ENCODE results near the gene SLC12A4. TPM values are rescaled to one million over a fixed set of nuclear protein-coding genes. Genes with fewer than 3 reads are reported as not detected.

SLC12A4 gene
- polyA plus RNA-seq, 1 donor, result 45.9 TPM

DNA sequence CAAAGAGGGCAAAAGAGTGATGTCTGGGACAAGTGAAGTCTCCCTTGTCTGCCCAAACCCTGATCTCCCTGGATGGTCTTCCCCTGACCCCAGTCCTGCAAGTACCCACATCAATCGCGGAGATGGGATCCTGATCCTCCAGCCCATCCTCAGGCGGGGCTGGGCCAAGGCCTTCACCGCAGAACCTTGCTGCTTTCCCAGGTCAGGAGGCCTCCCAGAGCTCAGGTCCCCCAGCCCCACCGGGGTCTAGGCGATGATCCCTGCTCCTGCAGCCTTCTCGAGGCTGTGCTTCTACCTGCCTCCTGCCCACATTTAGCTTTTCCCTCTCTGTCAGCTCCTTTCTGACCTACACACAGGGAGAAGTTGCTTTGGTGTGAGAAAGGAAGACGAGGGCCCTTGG is 6.3 kb downstream of the SLC12A4 start:
- no peak for DNase-seq

DNA sequence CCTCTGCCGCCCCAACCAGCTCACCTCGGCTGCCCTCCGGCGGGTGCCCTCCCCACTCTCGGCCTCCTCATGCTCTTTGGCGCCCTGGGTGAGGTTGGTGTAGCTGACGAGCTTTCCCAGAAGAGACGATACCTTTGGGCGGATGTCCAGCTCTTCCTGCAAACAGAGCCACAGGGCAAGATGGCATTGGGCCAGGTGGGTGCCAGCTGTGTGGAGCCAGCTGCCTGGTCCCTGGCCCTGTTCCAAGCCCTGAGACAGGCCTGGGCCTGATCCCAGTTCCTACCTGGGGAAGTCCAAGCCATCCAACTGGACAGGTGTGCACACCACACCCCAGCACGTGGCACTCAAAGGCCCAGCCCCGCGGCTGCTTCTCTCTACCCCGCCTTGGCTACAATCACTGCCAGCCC is 6.9 kb downstream of the SLC12A4 start:
- no peak for DNase-seq

DNA sequence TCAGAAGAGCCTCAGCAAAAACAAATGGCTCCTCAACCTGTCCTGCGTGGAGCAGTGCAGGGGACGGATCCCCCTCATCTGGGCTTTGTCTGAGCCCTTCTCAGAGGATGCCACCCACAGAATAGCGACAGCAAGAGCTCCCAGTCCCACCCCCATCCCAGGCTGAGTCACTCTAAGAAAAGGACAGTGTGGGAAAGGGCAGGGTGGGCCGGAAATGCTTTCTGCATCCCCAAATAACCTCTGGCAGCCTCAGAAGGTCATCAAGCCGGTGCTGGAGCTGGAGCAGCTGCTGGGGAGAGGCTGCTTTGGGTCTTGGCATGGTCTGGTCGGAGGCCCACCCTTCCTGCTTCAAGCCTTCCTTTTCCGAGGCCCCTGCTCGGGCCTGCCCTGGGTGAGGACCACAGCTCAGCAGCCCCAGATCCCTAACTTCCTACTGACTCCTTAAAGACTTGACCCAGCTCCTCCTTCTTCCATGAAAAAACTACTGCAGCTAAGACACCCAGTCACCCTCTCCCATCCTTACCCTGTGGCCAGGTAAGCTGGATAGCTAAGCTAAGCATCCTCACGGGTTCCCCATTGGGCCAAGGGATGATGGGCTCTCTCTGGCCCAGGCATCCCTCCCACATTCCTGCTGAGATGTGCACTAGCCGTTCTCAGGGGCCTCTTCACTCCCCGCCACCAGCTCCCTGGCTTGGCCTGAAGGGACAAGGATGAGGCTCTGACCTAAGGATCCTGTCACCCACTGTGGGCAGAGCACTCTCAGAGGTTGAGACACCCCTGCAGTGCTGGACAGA is 8.7 kb downstream of the SLC12A4 start:
- no peak for DNase-seq

DNA sequence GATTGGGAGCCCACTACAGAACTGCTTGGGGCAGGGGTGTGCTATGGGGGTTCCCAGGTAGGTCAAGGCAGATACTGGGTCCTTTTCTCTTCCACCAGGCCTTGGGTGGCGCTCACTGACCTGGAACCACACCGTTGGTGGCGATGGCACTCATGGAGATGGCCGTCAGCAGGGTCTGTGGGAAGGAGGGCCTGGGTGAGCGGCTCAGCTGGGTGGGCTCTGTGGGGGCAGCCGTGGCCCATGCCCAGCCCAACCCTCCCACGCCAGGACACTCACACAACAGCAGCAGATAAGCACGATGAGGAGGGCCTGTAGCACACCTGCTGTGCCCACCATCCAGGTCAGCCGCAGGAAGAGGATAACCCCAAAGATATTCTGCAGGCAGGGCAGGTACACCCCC is 10.8 kb downstream of the SLC12A4 start:
- no peak for DNase-seq

DNA sequence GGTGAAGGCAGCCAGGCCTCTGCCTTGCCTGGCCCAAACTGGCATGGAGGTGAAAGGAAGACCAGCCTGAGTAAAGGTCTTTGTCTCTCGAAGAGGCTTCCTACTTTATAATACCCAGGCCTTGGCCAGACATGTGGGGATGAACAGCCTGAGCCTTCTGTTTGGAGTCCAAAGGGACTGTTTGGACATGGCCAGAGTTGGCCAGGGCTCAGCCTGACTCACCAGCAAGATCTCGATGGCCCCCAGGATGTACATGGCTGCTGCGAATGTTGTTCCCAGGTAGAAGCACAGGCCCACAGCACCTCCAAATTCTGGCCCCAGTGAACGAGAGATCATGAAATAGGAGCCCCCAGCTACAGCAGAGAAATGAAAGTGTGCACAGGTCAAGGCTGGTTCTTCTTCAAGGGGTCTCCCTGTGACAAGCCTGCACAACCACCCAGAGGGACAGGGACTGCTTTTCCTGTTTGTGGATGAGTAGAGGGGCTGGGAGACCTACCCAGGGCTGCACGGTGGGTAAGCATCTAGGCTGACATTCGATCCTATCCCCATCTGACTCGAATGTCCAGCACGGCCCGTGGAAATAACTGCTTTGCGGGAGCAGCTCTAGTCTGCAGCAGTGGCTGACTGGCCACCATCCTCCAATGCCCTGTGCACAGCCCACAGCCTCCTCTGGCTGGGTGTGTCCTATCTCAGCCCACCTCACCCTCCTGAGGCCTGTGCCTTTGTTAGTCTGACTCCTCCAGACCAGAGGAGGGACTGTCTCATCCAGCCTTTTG is 13.8 kb downstream of the SLC12A4 start:
- DNase-seq, result no peak

DNA sequence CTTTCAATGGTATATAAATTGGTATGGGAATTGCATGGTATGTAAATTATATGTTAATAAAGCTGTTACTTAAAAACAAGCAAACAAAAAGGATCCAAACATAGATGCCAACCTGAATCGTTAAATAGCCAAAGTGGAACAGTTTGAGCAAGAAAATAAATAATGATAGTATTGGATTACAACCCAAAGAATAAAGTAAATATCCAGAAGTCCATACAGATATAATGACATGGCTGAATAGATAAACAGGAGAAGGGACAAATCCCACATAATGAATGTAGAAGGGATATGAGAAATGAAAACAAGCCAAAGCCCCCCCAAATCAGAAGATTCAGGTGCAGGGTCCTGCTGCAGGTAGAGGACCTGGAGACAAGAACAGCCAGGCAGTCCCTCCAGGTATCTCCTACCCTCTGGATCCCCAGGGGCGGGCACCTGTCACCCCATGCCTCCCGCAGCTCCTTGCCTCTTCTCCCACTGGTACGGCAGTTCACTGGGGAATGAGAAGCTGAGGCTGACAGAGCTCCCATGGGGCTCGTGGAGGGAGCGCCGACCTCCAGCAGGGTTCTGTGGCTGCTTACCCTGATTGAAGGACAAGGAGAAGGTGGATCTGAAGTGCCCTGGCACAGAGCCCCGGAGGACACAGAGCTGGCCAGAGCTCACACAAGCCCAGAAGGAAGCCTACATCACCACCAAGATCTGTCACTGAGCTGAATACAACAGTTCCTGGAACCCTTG is 14.6 kb downstream of the SLC12A4 start:
- no peak for DNase-seq

DNA sequence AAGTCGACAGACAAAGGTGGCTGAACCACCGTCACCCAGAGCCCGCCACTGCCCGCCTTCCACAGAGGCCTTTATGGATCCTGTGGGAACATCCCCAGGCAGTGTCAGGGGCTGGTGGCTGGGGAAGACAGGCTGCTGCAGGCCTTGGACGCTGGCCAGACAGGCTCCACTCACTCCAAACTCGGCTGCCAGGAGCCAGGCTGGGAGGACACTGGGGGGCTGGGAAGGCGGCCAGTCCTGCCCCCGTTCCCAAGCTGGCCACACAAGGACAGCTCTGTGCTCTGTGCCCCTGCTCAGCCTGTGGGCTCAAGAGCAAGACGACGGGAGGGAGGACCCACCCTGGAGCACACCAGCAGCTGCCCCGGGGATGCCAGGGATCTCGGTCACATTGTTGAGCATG is 17.0 kb downstream of the SLC12A4 start:
- DNase-seq, result no peak

DNA sequence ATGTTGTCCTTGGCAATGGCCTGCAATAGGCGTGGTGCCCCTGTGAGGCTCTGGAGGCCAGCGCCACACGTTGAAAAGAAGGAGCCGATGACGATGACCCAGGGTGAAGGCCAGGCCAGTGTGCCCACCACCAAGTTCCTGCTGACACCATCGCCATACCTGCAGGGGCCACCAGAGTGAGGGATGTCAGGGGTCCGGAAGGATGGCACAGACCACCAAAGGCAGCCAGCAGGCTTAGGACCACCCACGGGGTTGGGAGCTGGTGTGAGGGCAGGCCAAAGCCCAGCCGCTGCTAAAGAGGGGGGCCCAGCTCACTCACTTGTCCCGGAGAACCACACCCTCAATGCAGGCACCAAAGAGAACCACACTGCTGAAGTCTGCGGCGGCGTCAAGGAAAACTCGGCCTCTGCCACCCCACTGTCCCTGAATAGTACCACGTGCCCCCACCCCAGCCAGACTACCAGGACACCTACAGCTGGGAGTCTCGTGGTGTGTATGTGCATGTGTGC is 18.0 kb downstream of the SLC12A4 start:
- no peak for DNase-seq

DNA sequence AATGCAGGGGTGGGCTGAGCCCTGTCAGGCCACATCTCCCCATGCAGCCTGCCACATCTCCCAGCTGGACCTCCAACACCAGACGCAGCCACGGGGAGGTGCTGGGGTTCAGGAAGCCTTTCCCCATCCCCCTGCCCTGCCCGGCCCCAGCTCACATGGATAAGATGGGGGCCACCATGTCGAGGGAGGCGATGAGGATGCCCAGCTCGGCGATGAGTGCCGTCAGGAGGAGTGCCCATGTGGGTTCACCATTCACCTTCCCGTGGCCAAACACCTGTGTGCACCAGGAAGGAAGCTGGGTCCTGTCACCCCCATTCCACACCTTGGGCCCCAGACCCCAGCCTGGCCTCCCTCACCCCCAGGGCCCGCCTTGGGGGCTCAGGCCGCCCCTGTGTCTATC is 18.8 kb downstream of the SLC12A4 start:
- no peak for DNase-seq

DNA sequence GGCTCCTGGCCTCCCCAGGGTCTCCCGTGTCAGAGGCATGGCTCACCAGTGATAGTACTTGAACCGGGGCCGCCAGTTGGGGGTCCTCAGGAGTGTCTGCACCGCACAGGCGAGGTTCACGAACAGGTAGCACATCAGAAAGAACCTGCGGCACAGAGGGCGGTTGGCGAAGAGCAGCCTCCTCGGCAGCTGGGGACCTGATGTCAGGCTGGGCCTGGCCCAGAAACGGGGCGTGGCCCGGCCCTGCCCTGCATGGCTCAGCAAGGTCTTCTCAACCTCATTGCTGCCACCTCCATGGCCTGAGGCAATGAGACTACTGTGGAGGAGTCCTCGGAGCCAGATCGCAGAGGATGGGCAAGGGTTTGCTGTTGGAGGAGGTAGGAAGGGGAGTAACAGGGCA is 20.4 kb downstream of the SLC12A4 start:
- DNase-seq, result no peak

DNA sequence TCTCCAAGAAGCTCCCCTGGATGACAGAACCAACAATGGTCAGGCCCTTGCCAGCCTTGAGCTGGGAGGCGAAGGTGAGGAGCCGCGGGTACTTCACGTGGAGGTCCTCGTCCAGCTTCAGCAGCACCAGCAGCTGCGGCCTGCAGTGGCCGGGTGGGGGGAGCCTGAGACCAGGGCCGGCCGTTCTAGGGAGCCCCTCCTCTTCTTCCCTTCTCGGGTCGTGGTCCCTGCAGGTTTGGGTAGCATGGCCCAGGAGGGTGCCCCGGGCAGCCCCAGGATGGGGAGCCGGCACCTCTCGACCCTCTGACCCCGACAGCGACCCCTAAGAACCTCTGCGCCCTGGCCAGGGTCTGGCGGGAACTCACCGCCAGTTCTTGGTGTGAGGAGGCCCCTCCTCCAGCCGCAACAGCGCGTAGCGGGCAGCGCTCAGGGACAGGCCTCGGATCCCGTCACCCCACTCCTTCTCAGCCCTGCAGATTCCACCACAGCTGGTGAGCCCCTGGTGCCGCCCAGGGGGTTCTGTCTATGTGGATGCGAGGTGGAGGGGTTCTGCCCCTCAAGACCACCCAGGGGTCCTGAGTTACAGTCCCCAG is 21.4 kb downstream of the SLC12A4 start:
- no peak for DNase-seq

DNA sequence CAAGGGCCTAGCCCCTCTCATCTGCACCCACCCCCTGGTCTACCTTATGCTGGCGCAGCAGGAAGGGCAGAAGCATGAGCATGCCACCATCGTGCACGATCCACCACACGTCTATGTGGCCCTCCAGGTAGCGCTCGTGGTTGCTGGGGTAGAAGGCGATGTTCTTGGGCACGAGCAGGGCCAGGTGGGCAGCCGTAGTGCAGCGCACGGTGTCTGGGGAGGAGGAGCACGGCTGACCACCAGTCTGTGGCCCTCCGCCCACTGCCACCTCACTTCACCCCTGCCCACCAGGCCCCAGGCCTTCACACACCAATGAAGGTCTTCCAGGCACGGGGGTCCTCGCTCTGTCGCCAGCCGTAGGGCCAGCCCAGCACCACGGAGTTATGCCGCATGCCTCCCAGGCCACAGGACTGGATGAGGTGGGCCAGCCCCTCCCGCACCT is 22.3 kb downstream of the SLC12A4 start:
- DNase-seq, result no peak

DNA sequence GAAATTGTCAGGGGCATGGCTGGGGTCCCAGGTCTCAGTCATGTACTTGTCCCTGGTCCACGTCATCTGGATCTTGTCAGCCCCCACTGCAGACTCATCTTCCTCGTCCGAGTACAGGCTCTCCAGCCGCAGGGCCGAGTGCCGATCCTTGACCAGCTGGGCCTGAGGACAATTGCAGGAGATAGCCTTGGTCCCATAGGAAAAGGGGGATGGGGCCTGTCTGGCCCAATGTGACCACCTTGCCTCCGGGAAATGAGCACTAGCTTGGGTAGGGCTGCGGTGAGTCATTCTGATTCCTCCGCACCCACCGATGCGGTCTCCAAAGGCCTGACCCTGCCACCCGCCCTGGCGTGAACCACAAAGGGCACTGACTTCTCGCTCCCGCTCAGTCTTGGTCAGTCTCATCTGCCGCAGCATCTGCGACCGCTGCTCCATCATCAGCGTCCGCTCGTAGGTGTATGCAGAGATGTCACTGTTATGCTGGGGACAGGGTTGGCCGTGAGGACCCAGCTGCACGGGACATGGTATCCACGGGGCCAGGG is 23.0 kb downstream of the SLC12A4 start:
- no peak for DNase-seq

DNA sequence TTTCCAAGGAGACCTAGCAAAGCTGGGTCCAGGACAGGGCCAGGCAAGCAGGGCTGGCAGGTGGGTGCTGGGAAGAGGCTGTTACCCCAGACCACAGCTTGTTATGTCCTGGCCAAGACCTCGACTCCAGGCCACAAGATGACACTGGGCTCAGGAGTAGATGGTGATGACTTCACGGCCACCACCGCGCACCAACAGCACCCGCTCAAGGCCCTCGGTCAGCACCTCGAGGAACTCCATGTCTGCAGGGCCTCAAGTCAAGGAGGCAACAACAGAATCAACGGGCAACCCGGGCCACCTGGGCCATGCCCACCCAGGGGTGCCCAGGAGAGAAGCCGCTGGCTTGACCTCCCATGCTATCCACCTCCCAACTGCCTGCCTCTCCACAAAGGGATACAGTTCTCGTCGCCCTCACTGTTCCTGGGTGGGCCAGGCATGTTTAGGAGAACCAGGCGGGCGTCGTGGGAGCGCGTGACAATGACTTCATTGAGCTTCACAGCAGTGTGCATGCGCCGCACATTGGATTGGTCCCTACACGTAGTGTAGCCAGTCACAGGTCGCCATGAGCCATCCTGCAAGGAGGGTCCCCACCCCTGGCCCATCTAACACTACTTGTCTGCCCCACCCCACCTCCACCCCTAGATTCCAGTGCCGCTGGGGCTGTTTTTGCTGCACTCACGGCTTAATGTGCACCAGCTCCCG is 23.6 kb downstream of the SLC12A4 start:
- DNase-seq, result no peak

DNA sequence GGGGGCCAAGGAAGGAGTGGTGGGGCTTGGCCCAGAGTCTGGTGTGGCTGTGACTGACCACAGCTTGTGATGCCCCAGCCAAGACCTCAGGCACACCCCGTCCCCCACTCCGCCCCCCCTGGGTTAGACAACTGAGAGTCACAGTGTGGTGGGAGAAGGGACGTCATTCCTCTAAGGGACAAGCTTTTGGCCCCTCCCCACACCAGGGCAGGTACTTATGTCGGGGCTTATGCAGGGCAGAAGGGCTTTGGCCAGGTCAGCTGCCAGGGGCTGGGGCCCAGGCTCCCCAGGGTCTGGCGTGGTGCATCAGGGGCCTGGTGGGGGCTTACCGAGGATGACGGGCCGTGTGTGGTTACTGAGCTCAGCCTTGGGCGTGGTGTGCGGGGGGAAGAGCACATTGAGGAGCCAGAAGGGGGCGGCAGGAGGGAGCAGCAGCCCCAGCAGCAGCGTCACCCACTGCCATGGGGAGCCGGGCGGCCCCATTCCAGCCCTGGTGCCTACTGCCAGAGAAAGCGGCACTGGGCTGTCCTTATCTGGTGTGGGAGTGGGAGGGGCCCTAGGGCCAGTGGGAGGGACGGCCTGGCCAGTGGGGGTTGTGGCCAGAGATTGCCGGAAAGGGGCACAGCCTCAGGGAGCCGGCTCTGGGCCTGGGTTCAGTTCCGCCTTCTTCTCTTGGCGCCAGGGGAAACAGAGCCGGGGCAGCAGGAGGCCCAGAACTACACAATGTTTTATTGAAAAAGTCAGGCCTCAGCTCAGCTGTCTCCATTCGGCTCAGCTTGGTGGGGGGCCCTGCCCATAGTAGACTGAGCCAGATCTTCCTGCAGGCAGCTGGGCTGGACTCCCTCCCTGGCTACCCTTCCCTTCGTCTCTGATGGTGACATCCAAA is 24.6 kb downstream of the SLC12A4 start, which contains the start of gene LCAT:
Gene LCAT (minus strand): TSS at position 502 of the 886 bp plus-strand sequence. CDS start 19 bp downstream, at position 483.
- no peak for DNase-seq

DNA sequence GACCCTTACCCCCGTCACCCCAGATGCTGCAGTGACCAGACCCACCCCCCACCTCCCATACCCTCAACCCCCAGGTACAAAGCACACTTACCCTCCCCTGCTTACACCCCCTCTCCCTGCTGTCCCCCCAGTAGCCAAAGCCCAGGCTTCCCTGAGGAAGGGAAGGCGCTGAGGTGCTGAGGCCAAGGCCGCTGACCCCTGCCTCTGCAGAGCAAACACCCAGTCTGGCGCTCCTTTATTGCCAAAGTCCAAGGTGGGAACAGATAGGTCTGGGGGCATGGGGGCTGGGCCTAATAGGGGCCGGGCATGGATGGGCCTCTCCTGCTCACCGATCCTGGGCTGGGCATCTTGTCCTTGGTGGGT is 25.2 kb downstream of the SLC12A4 start:
- no peak for DNase-seq

DNA sequence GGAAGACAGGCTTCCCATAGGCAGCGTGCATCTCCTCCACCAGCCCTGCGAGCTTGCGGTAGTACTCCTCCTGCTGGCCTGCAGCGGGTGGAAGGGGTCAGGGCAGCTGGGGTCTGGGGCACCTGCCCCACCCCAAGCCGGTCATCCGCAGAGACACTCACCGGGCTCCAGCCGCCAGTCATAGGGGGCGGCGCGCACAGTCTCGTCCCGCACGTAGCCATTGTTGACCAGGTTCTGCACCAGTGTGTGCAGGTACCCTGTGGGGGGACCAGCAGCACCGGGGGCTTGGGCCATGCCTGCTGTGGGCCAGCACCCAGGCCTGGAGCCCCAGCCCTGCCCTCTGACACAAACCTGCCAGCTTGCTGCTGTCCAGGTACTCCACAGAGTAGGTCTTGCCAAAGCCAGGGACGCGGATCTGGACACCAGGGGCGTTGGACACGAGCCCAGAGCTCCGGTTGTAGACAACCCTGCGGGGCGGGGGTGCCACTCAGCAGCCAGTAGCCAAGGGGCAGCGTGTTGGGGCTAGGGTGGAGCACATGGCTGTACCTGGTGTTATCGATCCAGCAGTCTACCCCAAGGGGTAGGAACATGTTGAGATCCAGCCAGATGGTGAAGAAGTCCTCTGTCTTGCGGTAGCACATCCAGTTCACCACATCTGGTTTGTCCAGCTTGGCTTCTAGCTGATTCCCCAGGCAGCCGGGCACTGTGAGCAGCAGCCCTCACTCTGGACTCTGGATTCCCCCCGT is 25.8 kb downstream of the SLC12A4 start:
- no peak for DNase-seq

DNA sequence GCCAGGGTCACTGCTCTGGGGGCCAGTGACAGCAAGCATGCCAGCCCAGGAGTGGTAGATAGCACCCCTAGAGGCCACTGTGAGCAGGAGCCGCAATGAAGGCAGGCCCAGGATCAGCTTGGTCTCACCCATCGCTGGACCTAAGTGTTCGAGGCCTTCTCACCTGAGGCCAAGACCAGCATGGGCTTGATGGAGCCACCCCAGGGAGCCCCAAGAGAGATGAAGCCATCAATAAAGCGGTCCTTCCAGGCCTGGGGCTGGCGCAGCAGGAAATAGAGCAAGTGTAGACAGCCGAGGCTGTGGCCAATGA is 26.3 kb downstream of the SLC12A4 start:
- no peak for DNase-seq

DNA sequence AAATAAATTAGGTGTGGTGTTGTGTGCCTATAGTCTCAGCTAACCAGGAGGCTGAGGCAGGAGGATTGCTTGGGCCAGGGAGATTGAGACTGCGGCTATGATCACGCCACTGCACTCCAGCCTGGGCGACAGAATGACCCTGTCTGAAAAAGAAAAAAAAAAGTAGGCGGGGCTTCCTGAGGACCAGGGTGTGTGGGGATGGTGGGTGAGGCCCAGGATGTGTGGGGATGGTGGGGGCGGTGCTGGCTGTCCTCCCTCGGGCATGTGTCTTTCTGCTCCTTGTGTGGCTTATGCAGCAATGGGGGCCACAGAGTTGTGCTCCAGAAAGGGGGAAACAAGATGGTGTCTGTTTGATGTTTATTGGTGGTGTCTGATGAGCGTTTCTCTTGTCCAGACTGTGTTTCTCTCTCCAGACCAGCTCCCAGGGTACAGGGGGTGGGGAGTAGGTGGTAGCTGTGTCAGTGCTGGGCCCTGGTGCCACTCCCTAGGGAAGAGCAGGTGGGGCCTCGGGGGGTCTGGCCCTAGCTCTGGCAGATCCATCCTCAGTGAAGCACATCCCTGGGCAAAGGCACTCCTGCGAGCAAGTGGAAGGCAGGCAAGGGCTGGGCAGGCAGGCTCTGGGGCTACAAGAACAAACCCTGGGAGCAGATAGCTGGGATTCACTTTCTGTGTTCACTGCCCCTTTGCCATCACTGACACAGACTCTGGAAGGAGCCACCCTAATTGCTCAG is 26.8 kb downstream of the SLC12A4 start:
- DNase-seq, result no peak
